Stimulated activated CD4-positive, alpha-beta T cell treated with anti-CD3 and anti-CD28 coated beads, Interleukin-4, amount 100 ng/mL, for 48 hours (primary cell): ENCODE measurements around the gene KLHL7.
"Not testable (repeated sequence)": the region's sequence is repeated elsewhere in the genome, so short reads cannot be mapped to it uniquely, and the experiment has no call there.

ENCODE experiments used
- DNase-seq, 2 donors: peaks; one replicate each; pipeline ENCODE4 v3.0.0-alpha.2; 2020; ENCODE audit warnings: low read depth in 2 of 2

The KLHL7 gene

DNA sequence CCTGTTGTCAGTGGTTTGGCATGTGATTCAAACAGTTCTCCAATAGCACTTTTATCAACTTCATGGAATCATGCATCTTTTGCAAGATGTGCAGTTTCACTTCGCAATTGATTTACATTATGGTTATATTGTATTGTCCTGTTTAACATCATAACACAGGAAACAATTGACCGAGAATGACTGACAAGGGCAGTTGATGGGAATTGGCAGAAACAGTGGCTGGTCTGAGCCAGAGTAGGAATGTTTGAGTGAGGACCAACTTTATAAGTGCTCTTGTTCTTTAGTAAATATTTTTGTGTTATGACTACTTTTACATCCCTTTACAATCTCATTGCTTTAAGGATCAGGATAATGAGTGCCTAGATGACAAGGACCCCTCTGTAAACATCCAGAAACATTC lies 2.2 kb downstream of the KLHL7 start:
- no peak for DNase-seq

GRCh38 chr7:23108995-23109394 lies 3.4 kb downstream of the KLHL7 start:
- DNase-seq, result no peak

- DNase-seq, result no peak
These were observed 3.9 kb downstream of the KLHL7 start for GRCh38 chr7:23109470-23109869.

- no peak for DNase-seq
These were observed 9.3 kb downstream of the KLHL7 start for GRCh38 chr7:23114896-23115295.

- DNase-seq, result no peak
These were observed 10.4 kb downstream of the KLHL7 start for GRCh38 chr7:23115991-23116390.

- DNase-seq, result no peak
These were observed 12.3 kb downstream of the KLHL7 start for GRCh38 chr7:23117841-23118240.

- DNase-seq, result no peak
These were observed 14.5 kb downstream of the KLHL7 start for GRCh38 chr7:23120106-23120505.

DNA sequence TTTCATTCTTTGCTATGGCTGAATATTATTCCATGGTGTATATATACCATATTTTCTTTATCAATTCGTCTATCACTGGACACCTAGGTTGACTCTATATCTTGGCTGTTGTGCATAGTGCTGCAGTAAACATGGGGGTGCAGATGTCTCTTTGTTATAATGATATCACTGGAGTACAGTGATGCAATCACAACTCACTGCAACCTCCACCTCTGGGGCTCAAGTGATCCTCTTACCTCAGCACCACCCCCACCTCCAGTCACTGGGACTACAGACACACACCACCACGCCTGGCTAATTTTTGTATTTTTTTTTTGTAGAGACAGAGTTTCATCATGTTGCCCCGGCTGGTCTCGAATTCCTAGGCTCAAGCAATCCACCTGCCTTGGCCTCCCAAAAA lies 15.6 kb downstream of the KLHL7 start:
- no peak for DNase-seq

- DNase-seq, result no peak
These were observed 17.4 kb downstream of the KLHL7 start for GRCh38 chr7:23123007-23123406.

DNA sequence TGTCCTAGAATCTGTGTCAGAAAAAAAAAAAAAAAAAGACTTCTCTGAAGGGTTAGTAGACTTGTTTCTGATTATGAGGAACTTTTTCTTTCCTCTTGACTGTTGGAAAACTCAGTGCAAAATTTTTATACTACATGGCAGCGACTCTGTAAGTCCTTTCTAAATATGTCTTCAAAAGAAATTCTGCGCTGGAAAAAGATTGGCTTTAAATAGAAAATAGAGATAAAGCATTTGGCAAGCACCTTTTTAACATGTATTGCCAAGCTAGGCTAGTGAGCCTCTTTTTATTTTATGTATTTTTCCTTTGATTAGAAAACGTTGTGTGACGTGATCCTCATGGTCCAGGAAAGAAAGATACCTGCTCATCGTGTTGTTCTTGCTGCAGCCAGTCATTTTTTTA lies 17.9 kb downstream of the KLHL7 start:
- no peak for DNase-seq

- DNase-seq, result no peak
These were observed 23.5 kb downstream of the KLHL7 start for GRCh38 chr7:23129036-23129435.

DNA sequence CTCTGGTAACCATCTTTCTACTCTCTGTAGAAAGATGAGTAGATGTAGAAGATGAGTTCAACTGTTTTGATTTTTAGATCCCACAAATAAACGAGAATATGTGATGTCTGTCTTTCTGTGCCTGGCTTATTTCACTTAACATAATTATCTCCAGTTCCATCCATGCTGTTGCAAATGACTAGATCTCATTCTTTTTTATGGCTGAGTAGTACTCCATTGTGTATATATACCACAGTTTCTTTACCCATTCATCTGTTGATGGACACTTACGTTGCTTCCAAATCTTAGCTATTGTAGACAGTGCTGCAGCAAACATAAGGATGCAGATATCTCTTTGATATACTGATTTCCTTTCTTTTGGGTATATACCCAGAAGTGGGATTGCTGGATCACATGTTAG lies 26.2 kb downstream of the KLHL7 start:
- not testable (repeated sequence) for DNase-seq

GRCh38 chr7:23133797-23134196 lies 28.2 kb downstream of the KLHL7 start:
- DNase-seq, result no peak

DNA sequence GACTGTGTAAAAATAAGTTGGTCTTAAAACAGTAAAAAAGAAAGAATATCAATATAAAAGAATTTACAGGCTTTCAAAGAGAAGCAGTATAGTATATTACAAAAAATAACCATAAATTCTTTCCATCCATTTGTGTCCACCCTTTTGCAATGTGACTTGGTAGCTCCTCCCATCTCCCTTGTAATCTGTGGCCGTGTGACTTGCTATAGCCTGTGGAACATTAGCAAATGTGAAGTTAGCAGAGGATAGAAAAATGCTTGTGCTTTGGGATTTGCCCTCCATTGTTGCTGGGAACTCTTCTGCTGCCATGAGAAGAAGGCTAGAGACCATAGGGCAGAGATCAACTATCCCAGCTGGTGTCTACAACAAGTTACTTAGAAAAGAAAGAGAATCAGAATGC lies 30.2 kb downstream of the KLHL7 start:
- DNase-seq, result no peak

DNA sequence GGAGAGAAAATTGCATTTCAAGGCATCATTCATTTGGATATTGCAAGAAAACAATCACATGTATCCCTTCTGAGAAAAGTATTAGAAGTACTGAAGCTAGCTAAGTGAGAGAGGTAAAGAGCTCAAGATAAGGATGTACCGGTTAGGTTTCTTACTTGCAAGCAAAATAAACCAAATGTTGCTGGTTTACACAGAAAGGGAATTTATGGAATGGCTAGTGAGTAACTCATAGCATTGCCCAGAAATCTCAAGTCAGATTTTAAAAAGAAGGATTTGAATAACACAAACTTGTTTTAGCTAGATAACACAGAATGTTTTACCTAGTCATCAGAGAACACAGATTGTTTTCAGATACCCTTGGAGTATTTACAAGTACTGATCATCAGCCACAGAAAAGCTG lies 30.6 kb downstream of the KLHL7 start:
- DNase-seq, result no peak

- no peak for DNase-seq
These were observed 52.1 kb downstream of the KLHL7 start for GRCh38 chr7:23157679-23158078.

- DNase-seq, result no peak
These were observed 53.0 kb downstream of the KLHL7 start for GRCh38 chr7:23158546-23158945.

GRCh38 chr7:23161482-23161881 lies 55.9 kb downstream of the KLHL7 start:
- no peak for DNase-seq

DNA sequence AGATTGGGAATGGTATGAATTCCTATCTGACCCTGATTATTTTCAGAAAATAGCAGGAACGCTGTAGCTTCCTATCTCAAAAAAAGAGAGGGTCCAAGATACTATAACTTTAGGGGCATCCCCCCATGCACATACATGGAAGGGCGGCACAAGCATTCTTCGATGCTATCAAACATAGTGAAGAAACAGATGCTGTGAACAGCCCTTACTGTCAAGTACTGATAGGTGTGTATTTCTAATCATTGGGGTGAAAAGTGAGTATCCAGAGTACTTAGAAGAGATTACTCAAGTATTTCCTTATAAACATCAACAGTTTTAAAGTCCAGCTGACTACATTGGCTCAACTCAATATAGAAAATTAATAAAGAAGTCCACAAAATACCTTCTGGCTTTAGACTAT lies 59.3 kb downstream of the KLHL7 start:
- no peak for DNase-seq

GRCh38 chr7:23165316-23165715 lies 59.7 kb downstream of the KLHL7 start:
- no peak for DNase-seq

DNA sequence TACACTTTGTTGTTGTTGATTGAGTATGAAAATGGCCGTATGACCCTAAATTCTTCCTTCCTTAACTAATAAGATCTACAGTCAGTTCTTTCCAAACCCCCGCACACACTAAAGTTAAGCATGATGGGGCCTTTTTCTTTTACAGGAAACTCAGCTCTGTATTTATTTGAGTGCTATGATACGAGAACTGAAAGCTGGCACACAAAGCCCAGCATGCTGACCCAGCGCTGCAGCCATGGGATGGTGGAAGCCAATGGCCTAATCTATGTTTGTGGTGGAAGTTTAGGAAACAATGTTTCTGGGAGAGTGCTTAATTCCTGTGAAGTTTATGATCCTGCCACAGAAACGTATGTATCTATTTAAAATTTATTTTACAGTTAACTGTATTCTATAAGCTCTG lies 62.1 kb downstream of the KLHL7 start:
- DNase-seq, result no peak

DNA sequence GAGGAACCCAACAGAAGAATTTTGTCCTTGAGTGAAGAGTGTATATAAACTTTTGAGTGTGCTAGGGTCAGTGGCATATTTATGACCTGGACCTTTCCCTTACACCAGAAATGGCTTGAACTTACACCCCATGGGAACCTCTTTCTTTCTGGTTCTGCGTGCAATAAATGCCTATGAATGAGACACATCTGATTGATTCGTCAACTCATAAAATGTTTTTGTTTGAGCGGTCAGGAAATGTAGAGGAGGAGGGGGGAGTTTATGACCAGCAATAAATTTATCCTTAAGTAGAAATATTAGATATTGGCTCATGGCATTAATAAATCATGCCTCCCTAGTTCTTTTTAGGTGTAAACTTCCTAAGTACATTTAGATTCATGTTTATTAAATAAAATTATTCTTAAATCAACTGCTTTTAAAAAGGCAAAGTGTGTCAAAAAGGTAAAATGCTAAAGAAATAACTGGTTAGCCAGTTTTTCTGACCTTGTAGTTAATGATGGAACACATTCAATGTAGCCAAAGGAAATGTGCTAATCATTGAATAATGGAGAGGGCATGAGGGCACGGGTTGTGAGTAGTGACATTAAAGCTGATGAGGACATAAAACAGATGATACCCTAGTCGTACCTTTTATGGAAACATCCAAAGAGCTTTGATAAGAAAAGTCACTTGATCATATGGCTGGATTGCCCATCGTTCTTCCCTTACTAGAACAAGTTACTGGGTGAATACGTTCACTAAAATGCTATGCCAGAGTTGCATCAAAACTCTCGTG lies 62.7 kb downstream of the KLHL7 start:
- DNase-seq, result no peak

GRCh38 chr7:23175938-23176337 lies 70.4 kb downstream of the KLHL7 start:
- no peak for DNase-seq
